GM12873 (cell line): Measurements from ENCODE around the gene IFNW1.

Experiments
- CTCF ChIP-seq: IDR thresholded peaks from 2 replicates; pipeline ENCODE4 v1.5.1; 2012; ENCODE audit warnings: low read depth, mild to moderate bottlenecking, moderate library complexity, low read length, control low read depth; ENCODE audit not compliant: insufficient read depth; ENCODE audit errors: missing control alignments

Gene IFNW1

GRCh38 chr9:21102305-21102704, 39.3 kb downstream of the IFNW1 start:
- no peak for TF ChIP-seq CTCF

- TF ChIP-seq CTCF: no peak
These were observed 43.8 kb downstream of the IFNW1 start for GRCh38 chr9:21097817-21098216.

- TF ChIP-seq CTCF: no peak
These were observed 44.8 kb downstream of the IFNW1 start for GRCh38 chr9:21096901-21097255.

- TF ChIP-seq CTCF: no peak
These were observed 45.3 kb downstream of the IFNW1 start for GRCh38 chr9:21096172-21096900.

- no peak for TF ChIP-seq CTCF
These were observed 46.1 kb downstream of the IFNW1 start for GRCh38 chr9:21095561-21095960.
